ENCODE data around the gene CPNE6. TPM values are rescaled to one million over a fixed set of nuclear protein-coding genes. Genes with fewer than 3 reads are reported as not detected.

The CPNE6 gene
- total RNA-seq, 1 experiment from 2014 or later, result not detected

DNA sequence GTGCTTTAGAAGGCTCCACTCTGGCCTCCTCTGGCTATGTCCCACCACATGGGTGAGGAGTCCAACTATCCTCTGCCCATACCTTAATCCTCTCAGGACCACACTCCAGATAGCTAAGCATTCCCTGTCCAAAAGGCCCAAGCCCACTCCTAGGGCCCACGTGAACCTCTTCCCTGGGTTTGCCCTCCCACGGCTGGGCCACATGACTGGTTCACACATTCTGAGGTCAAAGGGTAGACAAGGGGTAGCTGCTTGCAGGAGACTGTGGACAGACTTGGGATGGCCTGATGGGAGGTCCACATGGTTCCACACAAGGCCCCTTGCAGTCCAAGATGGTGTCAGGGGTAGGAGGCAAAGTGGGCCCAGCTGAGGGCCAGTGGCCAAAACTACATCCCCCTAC, 16.7 kb downstream of the CPNE6 start:
- DNase-seq (no peak), ATAC-seq (no peak)
- Histone ChIP-seq H3K9ac (ENCODE audit: low read length) (no peak overlapping the region), H2AFZ (ENCODE audit: low read length) (no peak overlapping the region), H3K9me3 (ENCODE audit: low read length) (no peaks in the 10 kb centered on the region), H3F3A (ENCODE audit: low read length, unreplicated experiment) (no peaks in the 10 kb centered on the region), H3K4me3 (ENCODE audit: low read length) (no peak overlapping the region), H4K20me1 (ENCODE audit: low read length) (no peaks in the 10 kb centered on the region), H3K27ac (ENCODE audit: low read length) (no peak overlapping the region), H3K36me3 (ENCODE audit: low read depth, low read length) (no peaks in the 10 kb centered on the region), H3K9me2 (replicated peaks; ENCODE audit: low read length) (no peaks in the 10 kb centered on the region), H3K27me3 (ENCODE audit: low read length) (no peaks in the 10 kb centered on the region), H3K4me2 (ENCODE audit: low read length) (no peak overlapping the region), H3K4me1 (ENCODE audit: insufficient read depth, low read length) (no peaks in the 10 kb centered on the region), H3K79me2 (ENCODE audit: low read length) (no peaks in the 10 kb centered on the region)
- no TSS peak for BruUV-seq (replicated peaks)
- ChIA-PET CTCF (interaction anchor here (1.0 kb wide), 1 partner anchor 30 kb away, joined by 3 read pairs; no protein-coding TSS in a partner anchor), POLR2A (ENCODE audit: unreplicated experiment) (no interaction called here)
- intact Hi-C loops (cut with micrococcal nuclease), result no loop called here
- TF ChIP-seq, protein P1, sequence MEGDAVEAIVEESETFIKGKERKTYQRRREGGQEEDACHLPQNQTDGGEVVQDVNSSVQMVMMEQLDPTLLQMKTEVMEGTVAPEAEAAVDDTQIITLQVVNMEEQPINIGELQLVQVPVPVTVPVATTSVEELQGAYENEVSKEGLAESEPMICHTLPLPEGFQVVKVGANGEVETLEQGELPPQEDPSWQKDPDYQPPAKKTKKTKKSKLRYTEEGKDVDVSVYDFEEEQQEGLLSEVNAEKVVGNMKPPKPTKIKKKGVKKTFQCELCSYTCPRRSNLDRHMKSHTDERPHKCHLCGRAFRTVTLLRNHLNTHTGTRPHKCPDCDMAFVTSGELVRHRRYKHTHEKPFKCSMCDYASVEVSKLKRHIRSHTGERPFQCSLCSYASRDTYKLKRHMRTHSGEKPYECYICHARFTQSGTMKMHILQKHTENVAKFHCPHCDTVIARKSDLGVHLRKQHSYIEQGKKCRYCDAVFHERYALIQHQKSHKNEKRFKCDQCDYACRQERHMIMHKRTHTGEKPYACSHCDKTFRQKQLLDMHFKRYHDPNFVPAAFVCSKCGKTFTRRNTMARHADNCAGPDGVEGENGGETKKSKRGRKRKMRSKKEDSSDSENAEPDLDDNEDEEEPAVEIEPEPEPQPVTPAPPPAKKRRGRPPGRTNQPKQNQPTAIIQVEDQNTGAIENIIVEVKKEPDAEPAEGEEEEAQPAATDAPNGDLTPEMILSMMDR (conservative IDR thresholded peaks at IDR 0.05; ENCODE audit: low read depth, low read length), result no peak
- TF ChIP-seq EZH2phosphoT487 (IDR thresholded peaks at IDR 0.05; ENCODE audit: borderline replicate concordance, low read length) (no peak), EZH2 (IDR thresholded peaks at IDR 0.05; ENCODE audit: low read length, unreplicated experiment) (no peak)

DNA sequence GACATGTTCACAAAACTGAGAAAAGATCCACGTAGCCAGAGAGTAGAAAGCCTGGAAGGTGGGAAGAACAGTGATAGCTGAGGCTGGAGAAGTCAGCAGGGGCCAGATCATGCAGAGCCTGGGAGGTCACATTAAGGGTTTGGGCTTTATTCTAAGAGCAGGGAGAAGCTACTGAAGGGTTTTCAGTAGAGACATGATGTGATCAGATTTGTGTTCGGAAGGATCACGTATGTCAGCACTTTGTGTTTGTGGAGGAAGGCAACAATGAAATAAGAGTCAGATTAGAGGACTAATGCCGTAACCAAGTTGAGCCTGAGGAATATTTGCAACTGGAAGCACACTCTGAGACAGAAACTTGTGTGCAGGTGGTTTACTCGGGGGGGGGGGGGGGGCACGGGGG, 18.5 kb downstream of the CPNE6 start:
- BruUV-seq (replicated peaks), result no TSS peak
- Histone ChIP-seq H3K9me3 (ENCODE audit: low read length) (no peaks in the 10 kb centered on the region), H3K9me2 (replicated peaks; ENCODE audit: low read length) (no peaks in the 10 kb centered on the region), H3K36me3 (ENCODE audit: low read depth, low read length) (no peaks in the 10 kb centered on the region), H3K4me3 (ENCODE audit: low read length) (no peak overlapping the region), H3K27me3 (ENCODE audit: low read length) (no peaks in the 10 kb centered on the region), H3K4me2 (ENCODE audit: low read length) (no peak overlapping the region), H3K9ac (ENCODE audit: low read length) (no peak overlapping the region), H3F3A (ENCODE audit: low read length, unreplicated experiment) (no peaks in the 10 kb centered on the region), H3K79me2 (ENCODE audit: low read length) (peaks cover 1% of the 10 kb centered on the region; the same call in 1 of the 2 replicates), H4K20me1 (ENCODE audit: low read length) (no peaks in the 10 kb centered on the region), H3K27ac (ENCODE audit: low read length) (no peak overlapping the region), H3K4me1 (ENCODE audit: insufficient read depth, low read length) (peaks cover 3% of the 10 kb centered on the region), H2AFZ (ENCODE audit: low read length) (no peak overlapping the region)
- ChIA-PET POLR2A (ENCODE audit: unreplicated experiment) (no interaction called here), CTCF (interaction anchor here (1.4 to 1.7 kb wide), 2 partner anchors 19 to 32 kb away, joined by 18 to 22 read pairs; no protein-coding TSS in a partner anchor)
- TF ChIP-seq, protein P1 (conservative IDR thresholded peaks at IDR 0.05; ENCODE audit: low read depth, low read length), result no peak
- no peak for TF ChIP-seq EZH2phosphoT487 (IDR thresholded peaks at IDR 0.05; ENCODE audit: borderline replicate concordance, low read length)
- TF ChIP-seq EZH2 (IDR thresholded peaks at IDR 0.05; ENCODE audit: low read length, unreplicated experiment), result no peak
- intact Hi-C loops (cut with micrococcal nuclease), result loop anchor here (1.0 to 2.0 kb wide), 2 partner anchors 32 to 75 kb away; no protein-coding TSS in a partner anchor
- no peak for DNase-seq
- ATAC-seq, result no peak

DNA sequence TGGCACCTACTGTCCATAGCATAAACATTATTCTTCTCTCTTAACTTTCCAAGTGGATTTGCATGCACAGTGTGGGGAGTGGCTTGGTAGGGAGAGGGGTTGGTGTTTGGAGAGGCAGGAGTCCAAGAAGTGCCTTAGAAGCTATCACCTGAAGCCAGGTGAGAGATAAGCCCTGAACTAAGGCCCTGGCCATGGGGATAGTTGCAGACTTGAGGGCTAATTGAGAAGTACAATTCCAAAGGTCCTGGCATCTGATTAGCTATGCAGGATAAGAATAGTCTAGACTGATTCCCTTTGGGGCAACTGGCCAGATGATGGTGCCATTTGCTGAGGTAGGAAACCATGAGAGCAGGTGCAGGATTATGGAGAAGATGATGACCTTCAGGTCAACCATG, 20.7 kb downstream of the CPNE6 start:
- no peak for ATAC-seq
- POLR2A ChIA-PET (ENCODE audit: unreplicated experiment), result no interaction called here

More for the DNA sequence above, 20.7 kb downstream of the CPNE6 start:
- peaks cover 9% of the 10 kb centered on the region for H3K4me1 ChIP-seq (ENCODE audit: insufficient read depth, low read length)
- H3K27me3 ChIP-seq (ENCODE audit: low read length), result no peaks in the 10 kb centered on the region
- TF ChIP-seq, protein P1 (conservative IDR thresholded peaks at IDR 0.05; ENCODE audit: low read depth, low read length), result no peak
- TF ChIP-seq EZH2 (IDR thresholded peaks at IDR 0.05; ENCODE audit: low read length, unreplicated experiment) (no peak), EZH2phosphoT487 (IDR thresholded peaks at IDR 0.05; ENCODE audit: borderline replicate concordance, low read length) (no peak)
- BruUV-seq (replicated peaks), result no TSS peak
- no peaks in the 10 kb centered on the region for H4K20me1 ChIP-seq (ENCODE audit: low read length)
- no peaks in the 10 kb centered on the region for H3K9me3 ChIP-seq (ENCODE audit: low read length)
- no peak overlapping the region for H3K4me3 ChIP-seq (ENCODE audit: low read length)
- no peaks in the 10 kb centered on the region for H3F3A ChIP-seq (ENCODE audit: low read length, unreplicated experiment)
- no peaks in the 10 kb centered on the region for H3K36me3 ChIP-seq (ENCODE audit: low read depth, low read length)
- CTCF ChIA-PET, result interaction anchor here (0.8 to 1.0 kb wide), 2 partner anchors 17 to 34 kb away, joined by 4 to 5 read pairs; no protein-coding TSS in a partner anchor
- no peaks in the 10 kb centered on the region for H3K9me2 ChIP-seq (replicated peaks; ENCODE audit: low read length)
- H2AFZ ChIP-seq (ENCODE audit: low read length), result no peak overlapping the region
- no peak overlapping the region for H3K4me2 ChIP-seq (ENCODE audit: low read length)
- H3K79me2 ChIP-seq (ENCODE audit: low read length), result peaks cover 8% of the 10 kb centered on the region; the same call in 1 of the 2 replicates
- no peak for DNase-seq
- no peak overlapping the region for H3K27ac ChIP-seq (ENCODE audit: low read length)
- no peak overlapping the region for H3K9ac ChIP-seq (ENCODE audit: low read length)
- intact Hi-C loops (cut with micrococcal nuclease), result no loop called here

All from PC-3 (cell line).